GM12878 (cell line): ENCODE results near the gene CDKL5. TPM values are rescaled to one million over a fixed set of nuclear protein-coding genes. Genes with fewer than 3 reads are reported as not detected.

Experiments used
- ATAC-seq: fragments of 200-7000 bp; cut with Tn5 transposase; 3 replicates; pipeline ENCODE4 v1.9.1; 2020; ENCODE audit warnings: mild to moderate bottlenecking, moderate library complexity
- BruUV-seq: library from RNA; stranded (reverse); fragments of 400-500 nt; replicated peaks from 2 replicates; lab custom pipeline; 2021; lab: Mats Ljungman, UMichigan
- CTCF ChIA-PET: fragments of 300-600 bp; sonication (Branson Sonifier 250); formaldehyde crosslinking; extraction: SDS; loops from one replicate; lab custom pipeline; 2021; ENCODE audit warnings: inconsistent platforms; lab: Yijun Ruan, JAX
- POLR2A ChIA-PET: fragments of 350-600 bp; formaldehyde crosslinking; extraction: SDS; loops from one replicate; lab custom pipeline; 2021; ENCODE audit warnings: inconsistent platforms; lab: Charles Lee
- RAD21 ChIA-PET: fragments of 300-600 bp; sonication (Branson Sonifier 250); formaldehyde crosslinking; loops from one replicate; lab custom pipeline; 2023; ENCODE audit warnings: antibody characterized with exemption; ENCODE audit not compliant: unreplicated experiment; lab: Charles Lee
- SMC1A ChIA-PET: fragments of 300-600 bp; sonication (Branson Sonifier 250); formaldehyde crosslinking; loops from one replicate; lab custom pipeline; 2023; ENCODE audit not compliant: unreplicated experiment, uncharacterized antibody; lab: Charles Lee
- DNase-seq: peaks from one replicate; pipeline ENCODE4 v3.0.0-alpha.2; 2011; ENCODE audit warnings: low read depth, low spot score
- FAIRE-seq: peaks from 3 replicates; lab custom pipeline; 2011; peaks lifted over from hg19 to GRCh38; lab: Jason Lieb, UNC
- H2AFZ ChIP-seq: 2 replicates; pipeline ENCODE4 v1.6.0; 2011; ENCODE audit warnings: low read depth, low read length, control low read depth; ENCODE audit not compliant: control insufficient read depth
- H3K27ac ChIP-seq: 2 replicates; pipeline ENCODE4 v1.5.1; 2011; ENCODE audit warnings: control low read depth; ENCODE audit not compliant: control insufficient read depth, insufficient read depth
- H3K27me3 ChIP-seq, 2 experiments: replicated peaks in 1 of 2; 2 replicates each; pipeline versions ENCODE4 v1.6.0 to v1.6.1; 2011; ENCODE audit warnings: low read length in 1 of 2; ENCODE audit not compliant: control insufficient read depth in 2 of 2, insufficient read depth in 2 of 2
- H3K36me3 ChIP-seq, 2 experiments: 2 replicates each; pipeline ENCODE4 v1.5.1; 2011; ENCODE audit warnings: low read length in 1 of 2; ENCODE audit not compliant: control insufficient read depth in 2 of 2, insufficient read depth in 2 of 2
- H3K4me1 ChIP-seq: 2 replicates; pipeline ENCODE4 v1.6.1; 2011; ENCODE audit warnings: mild to moderate bottlenecking, low read length, moderate library complexity, mixed read lengths; ENCODE audit not compliant: control insufficient read depth, insufficient read depth
- H3K4me2 ChIP-seq: 2 replicates; pipeline ENCODE4 v1.6.0; 2011; ENCODE audit warnings: control low read depth; ENCODE audit not compliant: control insufficient read depth, insufficient read depth
- H3K4me3 ChIP-seq: fragments of 200-600 bp; sonication (generic); 2 replicates; pipeline ENCODE4 v1.5.1; 2016
- H3K79me2 ChIP-seq: 2 replicates; pipeline ENCODE4 v1.6.0; 2011; ENCODE audit warnings: low read length; ENCODE audit not compliant: control insufficient read depth, insufficient read depth
- H3K9ac ChIP-seq: 2 replicates; pipeline ENCODE4 v1.8.0; 2011; ENCODE audit warnings: low read length, control low read depth, mixed read lengths; ENCODE audit not compliant: control insufficient read depth, insufficient read depth
- H3K9me3 ChIP-seq: replicated peaks from 3 replicates; pipeline ENCODE4 v1.5.1; 2011; ENCODE audit warnings: mild to moderate bottlenecking, low read length; ENCODE audit not compliant: control insufficient read depth, insufficient read depth
- H4K20me1 ChIP-seq: 2 replicates; pipeline ENCODE4 v1.6.0; 2011; ENCODE audit not compliant: control insufficient read depth, insufficient read depth
- BCL3 ChIP-seq: IDR thresholded peaks from 2 replicates; pipeline ENCODE4 v1.6.1; 2011; ENCODE audit warnings: borderline replicate concordance, low read depth, mild to moderate bottlenecking, moderate library complexity, low read length; ENCODE audit not compliant: insufficient read depth, poor library complexity, severe bottlenecking
- ETV6 ChIP-seq, 2 experiments: fragments of 450-650 bp in 1 of 2; IDR thresholded peaks in 1 of 2; conservative IDR thresholded peaks in 1 of 2; 2 replicates each; pipeline ENCODE4 v1.6.1; 2014; ENCODE audit warnings: antibody characterized with exemption in 1 of 2, borderline replicate concordance in 1 of 2, low read depth in 1 of 2, mild to moderate bottlenecking in 1 of 2, moderate library complexity in 1 of 2
- GATAD2B ChIP-seq: fragments of 450-650 bp; conservative IDR thresholded peaks from 2 replicates; pipeline ENCODE4 v1.6.1; 2017; ENCODE audit warnings: low read depth, mild to moderate bottlenecking, moderate library complexity
- RAD21 ChIP-seq: IDR thresholded peaks from 2 replicates; pipeline ENCODE4 v1.6.1; 2011; ENCODE audit warnings: mild to moderate bottlenecking, low read depth, low read length, moderate library complexity; ENCODE audit not compliant: insufficient read depth
- RAD51 ChIP-seq: fragments of 450-650 bp; IDR thresholded peaks from 2 replicates; pipeline ENCODE4 v1.6.1; 2016; ENCODE audit warnings: moderate library complexity, mild to moderate bottlenecking, inconsistent platforms
- ZNF592 ChIP-seq: fragments of 450-650 bp; IDR thresholded peaks from 2 replicates; pipeline ENCODE4 v1.6.1; 2017; ENCODE audit warnings: mild to moderate bottlenecking, moderate library complexity
- ZNF687 ChIP-seq: fragments of 450-650 bp; IDR thresholded peaks from 2 replicates; pipeline ENCODE4 v1.6.1; 2017; ENCODE audit warnings: mild to moderate bottlenecking, moderate library complexity
- WGBS: methylation state at CpG from one replicate; pipeline ENCODE4 v1.1.6; 2016; ENCODE audit warnings: low lambda C conversion rate; ENCODE audit not compliant: insufficient replicate concordance, insufficient coverage; ENCODE audit errors: missing lambda C conversion rate; 5-methylcytosine and 5-hydroxymethylcytosine counted together
- in situ Hi-C: fragments of 300-500 bp; cut with MboI; formaldehyde crosslinking; loops from 9 replicates; pipeline ENCODE4 v1.14.3; 2018; ENCODE audit warnings: mixed read lengths
- intact Hi-C: fragments of 100-400 bp; cut with micrococcal nuclease; formaldehyde crosslinking; loops from one replicate; pipeline ENCODE4 v1.14.2; 2022; ENCODE audit not compliant: unreplicated experiment
- polyA plus RNA-seq, 11 experiments: library from polyadenylated mRNA; depleted of rRNA in 4 of 11; unstranded in 6 of 11; stranded (reverse) in 5 of 11; fragments of >200 nt; fragmentation: Nextera tagmentation in 4 of 11; fragmentation: Illumina TruSeq in 1 of 11; extraction: Ambion mirVana in 4 of 11; extraction: Trizol in 1 of 11; gene quantifications; 1 replicate in 1 of 11; 2 replicates in 10 of 11; pipeline versions ENCODE4 v1.2.1 to v1.2.3, GENCODE V29; 2011 to 2016; ENCODE audit warnings: inconsistent platforms in 2 of 11, missing spikeins in 2 of 11, low read depth in 1 of 11
- total RNA-seq, 4 experiments: library from RNA; depleted of rRNA in 3 of 4; stranded (reverse); fragments of >200 nt in 3 of 4; fragmentation: Illumina TruSeq in 1 of 4; extraction: Trizol in 1 of 4; gene quantifications; 2 replicates each; pipeline versions ENCODE4 v1.2.1 to v1.2.3, GENCODE V29; 2013 to 2021

Gene CDKL5
- total and polyA plus RNA-seq, 10 of the 15 experiments (the other 5 are each of a cell fraction or from before 2014, with no cell fraction given): 1.4 to 14.5 (median 6.3) TPM

- POLR2A ChIA-PET: interaction anchor here (1.1 kb wide), 1 partner anchor 174 kb away, joined by 3 read pairs; no protein-coding TSS in a partner anchor
- no peaks in the 10 kb centered on the region; the same call in 2 of the 3 replicates for H3K9me3 ChIP-seq
- H3K27me3 ChIP-seq: no peaks in the 10 kb centered on the region
- peak overlapping the region; percentile 17 for H2AFZ ChIP-seq
- 31% methylated on average over 9 of the region's 9 CpGs for WGBS
- H3K9ac ChIP-seq: no peak overlapping the region
- no peak overlapping the region for H3K4me3 ChIP-seq
- BruUV-seq: no TSS peak
- CTCF ChIA-PET: no interaction called here
- no peaks in the 10 kb centered on the region for H4K20me1 ChIP-seq
- no peaks in the 10 kb centered on the region; the same call in 1 of the 2 replicates for H3K4me1 ChIP-seq
- intact Hi-C loops: loop anchor here (1.0 kb wide), 1 partner anchor 173 kb away; no protein-coding TSS in a partner anchor
- in situ Hi-C loops: no loop called here
- H3K79me2 ChIP-seq: no peaks in the 10 kb centered on the region
- DNase-seq: peak; percentile 26
- no peak overlapping the region for H3K27ac ChIP-seq
- H3K36me3 ChIP-seq: no peaks in the 10 kb centered on the region
- ATAC-seq: peak; percentile 61
- no peak for FAIRE-seq
- 0 out of 2 replicates have a peak overlapping the region, but pooled peaks have one; percentile 0 for H3K4me2 ChIP-seq
- RAD21 ChIA-PET: interaction anchor here (0.6 to 2.5 kb wide), 3 partner anchors 13 to 173 kb away, joined by 3 to 20 read pairs (median 5); partner anchors contain the start of gene PPEF1
- SMC1A ChIA-PET: interaction anchor here (1.7 kb wide), 1 partner anchor 173 kb away, joined by 8 read pairs; no protein-coding TSS in a partner anchor
- TF ChIP-seq ZNF687 (peak; percentile 81), RAD21 (no peak), BCL3 (peak; percentile 86), ZNF592 (peak; percentile 73; the same call in 1 of the 2 replicates), RAD51 (peak; percentile 54), GATAD2B (peak; percentile 75; the same call in 1 of the 2 replicates), ETV6 (conservative IDR thresholded peaks at IDR 0.05 in 1 of 2, IDR thresholded peaks at IDR 0.05 in 1 of 2; ENCODE audit: borderline replicate concordance in 1 of 2, low read depth in 1 of 2) (no peak)
Observed at GRCh38 chrX:18682979-18683387, 257.6 kb downstream of the CDKL5 start.
